Activated B cell treated with CpG ODN at 0.5 μM for 24 hours (primary cell): ENCODE results near the gene CGN. TPM values are rescaled to one million over a fixed set of nuclear protein-coding genes. Genes with fewer than 3 reads are reported as not detected.

Experiments
- ATAC-seq: fragments of 200-7000 bp; cut with Tn5 transposase; one replicate; pipeline ENCODE4 v1.10.0; 2021; ENCODE audit warnings: low read depth, mild to moderate bottlenecking, moderate library complexity
- CTCF ChIA-PET: fragments of 350-600 bp; sonication (Branson Sonifier 250); formaldehyde crosslinking; loops from one replicate; lab custom pipeline; 2021; ENCODE audit warnings: antibody characterized with exemption; lab: Charles Lee
- POLR2A ChIA-PET: fragments of 350-600 bp; sonication (Branson Sonifier 250); formaldehyde crosslinking; loops from one replicate; lab custom pipeline; 2021; ENCODE audit warnings: antibody characterized with exemption; lab: Charles Lee
- DNase-seq: peaks from one replicate; pipeline ENCODE4 v3.0.0; 2022
- H3K27ac Mint-ChIP-seq: one replicate; pipeline ENCODE4 v1.8.0; 2020; ENCODE audit warnings: mixed read lengths
- H3K27me3 Mint-ChIP-seq: one replicate; pipeline ENCODE4 v1.8.0; 2021; ENCODE audit warnings: mixed read lengths
- H3K36me3 Mint-ChIP-seq: one replicate; pipeline ENCODE4 v1.8.0; 2021; ENCODE audit warnings: low read depth, mixed read lengths
- H3K4me1 Mint-ChIP-seq: one replicate; pipeline ENCODE4 v1.8.0; 2021; ENCODE audit warnings: mixed read lengths
- H3K4me3 Mint-ChIP-seq: one replicate; pipeline ENCODE4 v1.8.0; 2020; ENCODE audit warnings: mild to moderate bottlenecking, mixed read lengths
- H3K9me3 Mint-ChIP-seq: one replicate; pipeline ENCODE4 v1.8.0; 2020; ENCODE audit warnings: mixed read lengths
- CTCF ChIP-seq: fragments of 200-600 bp; IDR thresholded peaks from one replicate; pipeline ENCODE4 v1.8.0; 2022; ENCODE audit warnings: antibody characterized with exemption, mild to moderate bottlenecking
- intact Hi-C: fragments of 100-400 bp; cut with micrococcal nuclease; formaldehyde crosslinking; loops from one replicate; pipeline ENCODE4 v1.15.1; 2024
- total RNA-seq: library from RNA; stranded (reverse); gene quantifications from 2 replicates; pipeline ENCODE4 v1.2.3, GENCODE V29; 2022

The CGN gene
- total RNA-seq, 1 donor from 2014 or later, result 0.22 TPM

GRCh38 chr1:151534662-151535278 is 23.6 kb downstream of the CGN start:
- intact Hi-C loops, result loop anchor here (1.0 to 2.0 kb wide), 3 partner anchors 90 to 302 kb away; no protein-coding TSS in a partner anchor
- POLR2A ChIA-PET, result no interaction called here
- H3K36me3 Mint-ChIP-seq, result no peaks in the 10 kb centered on the region
- no peak for TF ChIP-seq CTCF
- no peaks in the 10 kb centered on the region for H3K27me3 Mint-ChIP-seq
- peak; percentile 49 for DNase-seq
- no peaks in the 10 kb centered on the region for H3K9me3 Mint-ChIP-seq
- H3K4me3 Mint-ChIP-seq, result no peak overlapping the region
- peaks cover 6% of the 10 kb centered on the region for H3K4me1 Mint-ChIP-seq
- peak; percentile 71 for ATAC-seq
- CTCF ChIA-PET, result interaction anchor here (1.1 to 1.6 kb wide), 5 partner anchors 59 to 302 kb away, joined by 3 to 5 read pairs (median 4); partner anchors contain the start of gene POGZ
- H3K27ac Mint-ChIP-seq, result no peak overlapping the region

GRCh38 chr1:151535326-151536271 is 24.4 kb downstream of the CGN start:
- no peaks in the 10 kb centered on the region for H3K27me3 Mint-ChIP-seq
- H3K9me3 Mint-ChIP-seq, result no peaks in the 10 kb centered on the region
- no peak for TF ChIP-seq CTCF
- CTCF ChIA-PET, result interaction anchor here (1.1 to 1.6 kb wide), 5 partner anchors 58 to 301 kb away, joined by 3 to 5 read pairs (median 4); partner anchors contain the start of gene POGZ
- intact Hi-C loops, result loop anchor here (2.0 kb wide), 1 partner anchor 301 kb away; no protein-coding TSS in a partner anchor
- ATAC-seq, result no peak
- H3K36me3 Mint-ChIP-seq, result peaks cover 4% of the 10 kb centered on the region
- POLR2A ChIA-PET, result no interaction called here
- H3K4me3 Mint-ChIP-seq, result no peak overlapping the region
- DNase-seq, result no peak
- no peak overlapping the region for H3K27ac Mint-ChIP-seq
- H3K4me1 Mint-ChIP-seq, result peaks cover 14% of the 10 kb centered on the region

- Mint-ChIP-seq H3K4me3 (no peak overlapping the region), H3K4me1 (peaks cover 23% of the 10 kb centered on the region), H3K9me3 (no peaks in the 10 kb centered on the region), H3K36me3 (peaks cover 4% of the 10 kb centered on the region), H3K27ac (no peak overlapping the region), H3K27me3 (peaks cover under 1% of the 10 kb centered on the region)
- no peak for TF ChIP-seq CTCF
- ATAC-seq, result no peak
- POLR2A ChIA-PET, result no interaction called here
- intact Hi-C loops, result no loop called here
- CTCF ChIA-PET, result no interaction called here
- DNase-seq, result no peak
Measured at GRCh38 chr1:151536499-151536898, 25.3 kb downstream of the CGN start.

- POLR2A ChIA-PET, result interaction anchor here (0.6 kb wide), 1 partner anchor 240 kb away, joined by 7 read pairs; no protein-coding TSS in a partner anchor
- TF ChIP-seq CTCF, result no peak
- DNase-seq (no peak), ATAC-seq (no peak)
- CTCF ChIA-PET, result interaction anchor here (0.5 kb wide), 1 partner anchor 258 kb away, joined by 3 read pairs; no protein-coding TSS in a partner anchor
- Mint-ChIP-seq H3K4me1 (peaks cover 24% of the 10 kb centered on the region), H3K27ac (no peak overlapping the region), H3K27me3 (peaks cover 5% of the 10 kb centered on the region), H3K4me3 (no peak overlapping the region), H3K36me3 (peaks cover 4% of the 10 kb centered on the region), H3K9me3 (no peaks in the 10 kb centered on the region)
- intact Hi-C loops, result no loop called here
Measured at GRCh38 chr1:151537112-151537511, 25.9 kb downstream of the CGN start.
